Stimulated activated CD4-positive, alpha-beta T cell treated with anti-CD3 and anti-CD28 coated beads, TNF-alpha, amount 100 ng/mL, for 4 hours (primary cell): ENCODE measurements around the gene GALT.

Experiments used
- DNase-seq, 3 experiments: peaks; one replicate each; pipeline ENCODE4 v3.0.0-alpha.2; 2020; ENCODE audit warnings: low read depth in 3 of 3

The GALT gene

GRCh38 chr9:34684145-34684544 lies 37.7 kb downstream of the GALT start:
- peak in 1 of 3 experiments; percentile 4 for DNase-seq

DNA sequence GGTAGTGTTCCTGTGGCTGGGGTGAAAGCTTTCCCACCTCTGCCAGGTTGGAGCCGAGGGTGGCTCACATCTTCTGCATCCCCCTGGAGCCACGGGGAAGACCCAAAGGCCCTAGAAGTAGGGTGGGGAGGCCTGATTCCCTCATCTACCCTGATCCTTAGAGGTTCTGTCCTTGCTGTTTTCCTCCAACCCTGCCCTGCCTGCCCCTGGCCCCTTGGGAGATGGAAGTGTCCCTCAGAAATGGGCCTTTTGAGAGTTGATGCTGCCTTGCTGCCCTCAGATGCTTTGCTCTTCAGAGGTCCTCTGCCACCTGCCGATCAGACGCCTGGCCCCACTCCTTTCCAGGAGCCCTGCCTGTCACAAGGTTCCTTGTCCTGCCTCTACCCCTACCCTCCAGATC lies 38.3 kb downstream of the GALT start:
- no peak for DNase-seq

GRCh38 chr9:34685591-34685990 lies 39.1 kb downstream of the GALT start:
- DNase-seq, result no peak

DNA sequence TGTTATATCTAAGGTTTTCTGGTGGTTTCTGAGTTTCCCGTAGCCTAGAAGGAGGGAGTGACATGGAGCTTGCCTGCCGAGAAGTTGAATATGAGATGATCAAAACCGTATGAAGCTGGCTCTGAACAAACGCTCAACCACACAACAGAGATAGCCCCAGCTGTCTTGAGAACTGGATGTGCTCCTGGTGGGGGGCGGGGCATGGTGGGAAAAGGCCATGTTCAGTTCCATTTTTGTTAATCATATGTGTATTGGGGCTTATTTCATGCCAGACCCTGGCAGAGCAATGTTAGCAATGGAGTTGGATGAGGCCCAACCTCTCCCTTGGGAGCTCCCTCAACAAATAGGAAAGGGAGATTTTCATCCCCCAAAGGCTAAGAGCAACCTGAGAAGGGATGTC lies 39.8 kb downstream of the GALT start:
- no peak for DNase-seq

- no peak for DNase-seq
Measured at GRCh38 chr9:34686732-34687131, 40.3 kb downstream of the GALT start.

- no peak for DNase-seq
Measured at GRCh38 chr9:34687276-34688030, 41.0 kb downstream of the GALT start.

GRCh38 chr9:34688329-34689115 lies 42.0 kb downstream of the GALT start:
- no peak for DNase-seq

DNA sequence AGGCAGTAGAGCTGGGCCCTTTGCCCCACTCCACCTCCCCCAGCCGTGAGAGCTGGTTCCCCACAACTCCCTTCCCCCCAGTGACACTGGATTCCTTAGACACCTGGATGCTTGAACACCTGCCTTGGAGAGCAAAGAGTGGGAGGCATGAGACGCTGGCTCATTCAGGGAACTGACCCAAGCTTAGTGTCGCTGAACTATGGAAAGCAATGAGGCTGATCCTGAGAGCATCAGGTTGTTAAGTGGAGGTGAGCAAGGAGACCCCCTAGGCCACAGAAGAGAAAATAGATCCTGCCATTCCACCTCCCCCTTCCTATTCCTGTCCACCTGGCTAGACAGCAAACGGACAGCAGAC lies 42.6 kb downstream of the GALT start:
- DNase-seq, result no peak

- no peak for DNase-seq
Measured at GRCh38 chr9:34689512-34689911, 43.0 kb downstream of the GALT start.

DNA sequence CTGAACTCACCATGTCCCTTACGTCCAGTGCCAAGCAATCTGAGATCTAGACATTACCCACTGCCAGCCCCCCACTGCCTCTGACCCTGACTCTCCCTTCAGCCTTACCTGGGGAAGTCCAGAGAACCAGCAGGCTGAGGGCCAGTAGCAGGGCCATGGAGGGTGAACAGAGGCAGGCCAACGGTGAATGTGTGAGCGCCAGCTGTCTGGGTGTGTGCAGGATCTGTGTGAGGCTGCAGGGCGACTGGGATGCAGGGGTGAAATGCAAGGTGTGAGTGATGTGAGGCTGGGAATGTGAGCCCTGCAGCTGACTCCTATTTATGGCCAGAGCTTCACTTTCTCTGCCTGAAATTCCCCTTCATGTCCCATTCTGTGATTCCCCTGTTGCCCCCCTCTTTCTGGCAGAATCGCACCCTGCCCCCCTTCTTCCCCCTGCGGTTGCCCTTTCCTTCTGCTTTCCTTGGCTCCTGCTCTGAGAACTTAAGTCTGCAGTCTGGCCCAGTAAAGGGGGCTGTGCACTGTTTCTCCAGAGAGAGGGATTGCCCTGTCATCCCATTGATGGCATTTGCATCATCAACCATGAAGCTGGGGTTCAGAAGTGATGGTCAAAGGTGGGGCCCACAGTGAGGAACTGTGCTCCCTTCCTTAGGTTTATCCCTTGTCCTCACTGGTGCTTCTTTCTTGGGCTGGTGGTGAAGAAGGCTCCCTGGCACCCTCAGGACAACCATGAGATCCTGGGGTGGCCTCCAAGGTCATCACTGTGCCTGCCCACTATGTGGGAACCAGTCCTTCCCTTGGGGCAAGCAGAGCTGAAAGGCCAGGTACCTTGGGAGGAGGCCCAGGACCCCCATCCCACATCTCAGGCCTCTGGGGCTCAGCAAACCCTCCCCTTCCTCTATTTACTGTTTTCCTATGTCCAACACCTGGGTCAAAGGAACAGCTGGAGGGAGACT lies 44.8 kb downstream of the GALT start, which contains the start of gene CCL19:
CCL19 (minus strand) TSS at position 294 of the 953 bp plus-strand sequence; CDS start at position 157, 137 bp downstream.
- no peak for DNase-seq

DNA sequence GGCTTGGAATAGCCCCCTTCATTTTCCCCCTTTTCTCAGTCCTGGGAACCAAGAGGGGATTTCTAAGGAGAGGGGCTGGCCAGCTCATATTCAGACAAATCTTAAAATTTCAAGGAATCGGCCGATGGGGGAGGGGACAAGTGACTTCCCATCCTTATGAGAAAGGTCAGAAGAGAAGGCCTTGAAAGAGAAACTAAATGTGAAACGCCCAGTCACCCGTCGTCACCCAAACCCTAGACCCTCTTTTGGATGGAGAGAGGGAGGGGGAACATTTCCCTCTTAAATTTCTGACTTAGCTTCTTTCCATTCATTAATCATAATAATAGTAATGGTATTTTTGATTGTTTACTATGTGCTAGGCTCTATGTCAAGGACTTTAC lies 45.5 kb downstream of the GALT start:
- DNase-seq, result no peak

- DNase-seq, result no peak
Measured at GRCh38 chr9:34693560-34693959, 47.1 kb downstream of the GALT start.

DNA sequence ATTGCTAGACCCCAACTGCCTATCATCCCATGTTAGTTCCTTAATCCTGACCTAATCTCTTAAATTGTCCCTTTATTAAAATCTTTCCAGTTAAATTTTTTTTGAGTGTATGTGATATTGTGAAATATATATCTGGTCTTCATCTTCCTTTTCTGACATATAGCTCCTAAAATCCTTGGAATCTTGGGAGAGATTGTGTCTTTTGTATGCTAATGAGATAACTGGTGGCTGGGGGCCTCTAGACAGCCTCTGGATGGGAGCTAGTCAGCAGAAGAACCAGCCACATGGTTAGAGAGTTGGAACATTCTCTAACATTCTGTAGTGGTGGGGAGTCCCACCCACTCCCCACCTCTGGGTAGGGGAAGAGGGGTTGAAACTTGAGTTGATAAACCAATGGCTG lies 48.3 kb downstream of the GALT start:
- no peak for DNase-seq
